Panc1 (cell line): ENCODE results near the gene PATE4. TPM values are rescaled to one million over a fixed set of nuclear protein-coding genes. Genes with fewer than 3 reads are reported as not detected.

Source experiments
- ATAC-seq: fragments of 200-7000 bp; cut with Tn5 transposase; 2 replicates; pipeline ENCODE4 v1.9.1; 2020; ENCODE audit warnings: mild to moderate bottlenecking, moderate library complexity
- BruUV-seq: library from RNA; stranded (reverse); fragments of 400-500 nt; replicated peaks from 2 replicates; lab custom pipeline; 2021; lab: Mats Ljungman, UMichigan
- CTCF ChIA-PET: fragments of 300-600 bp; sonication (Branson Sonifier 250); formaldehyde crosslinking; loops from one replicate; lab custom pipeline; 2022; ENCODE audit warnings: antibody characterized with exemption; lab: Charles Lee
- POLR2A ChIA-PET: fragments of 300-600 bp; sonication (Branson Sonifier 250); formaldehyde crosslinking; loops from one replicate; lab custom pipeline; 2022; ENCODE audit warnings: antibody characterized with exemption; lab: Charles Lee
- DNase-seq: peaks from one replicate; pipeline ENCODE4 v3.0.0-alpha.2; 2010; ENCODE audit warnings: low read depth, low spot score
- H3K27ac ChIP-seq: 2 replicates; pipeline ENCODE4 v1.5.1; 2011; ENCODE audit warnings: mild to moderate bottlenecking, low read length, inconsistent platforms
- H3K27me3 ChIP-seq: fragments of 200-500 bp; sonication (Bioruptor generic); 2 replicates; pipeline ENCODE4 v1.6.0; 2014; ENCODE audit warnings: low read length, inconsistent platforms; ENCODE audit not compliant: control insufficient read depth, insufficient read depth
- H3K36me3 ChIP-seq: fragments of 200-500 bp; sonication (Bioruptor generic); 2 replicates; pipeline ENCODE4 v1.5.1; 2014; ENCODE audit warnings: inconsistent platforms, mild to moderate bottlenecking, low read length, moderate library complexity; ENCODE audit not compliant: control insufficient read depth, insufficient read depth
- H3K4me1 ChIP-seq: 2 replicates; pipeline ENCODE4 v1.5.1; 2011; ENCODE audit warnings: inconsistent platforms, mild to moderate bottlenecking, low read length, moderate library complexity; ENCODE audit not compliant: control insufficient read depth, insufficient read depth
- H3K4me3 ChIP-seq, 2 experiments: 2 replicates each; pipeline ENCODE4 v1.5.1; 2011 to 2012; ENCODE audit warnings: low read depth in 2 of 2, low read length in 2 of 2, mild to moderate bottlenecking in 2 of 2, inconsistent platforms in 1 of 2, moderate library complexity in 1 of 2
- H3K9me3 ChIP-seq: fragments of 200-500 bp; sonication (Bioruptor generic); 2 replicates; pipeline ENCODE4 v1.5.1; 2014; ENCODE audit warnings: low read depth, mild to moderate bottlenecking, inconsistent platforms, low read length, moderate library complexity; ENCODE audit not compliant: control insufficient read depth, insufficient read depth
- CTCF ChIP-seq: fragments of 450-650 bp; IDR thresholded peaks from 2 replicates; pipeline ENCODE4 v1.5.1; 2017; ENCODE audit warnings: mild to moderate bottlenecking
- POLR2AphosphoS5 ChIP-seq: IDR thresholded peaks from 2 replicates; pipeline ENCODE4 v1.6.1; 2012; ENCODE audit warnings: mild to moderate bottlenecking, low read depth, low read length, moderate library complexity
- REST ChIP-seq, 2 experiments: IDR thresholded peaks; 2 replicates each; pipeline ENCODE4 v1.6.1; 2011 to 2012; ENCODE audit warnings: low read depth in 2 of 2, control low read depth in 1 of 2, low read length in 1 of 2, mild to moderate bottlenecking in 1 of 2, moderate library complexity in 1 of 2; ENCODE audit not compliant: insufficient read depth in 1 of 2
- SIN3A ChIP-seq: IDR thresholded peaks from 2 replicates; pipeline ENCODE4 v1.6.1; 2012; ENCODE audit warnings: low read depth, mild to moderate bottlenecking, low read length, moderate library complexity, borderline replicate concordance; ENCODE audit not compliant: insufficient read depth
- TCF7L2 ChIP-seq: IDR thresholded peaks from 2 replicates; pipeline ENCODE4 v1.6.1; 2011; ENCODE audit warnings: mild to moderate bottlenecking, low read depth, low read length, inconsistent platforms
- in situ Hi-C: cut with HindIII; loops from 2 replicates; pipeline ENCODE4 v1.10.0; 2016; ENCODE audit warnings: low sequenced_read_pairs, low pct_unique_long_range_greater_than_20kb
- intact Hi-C: fragments of 100-400 bp; cut with micrococcal nuclease; formaldehyde crosslinking; loops from one replicate; pipeline ENCODE4 v1.10.0; 2022; ENCODE audit not compliant: unreplicated experiment
- total RNA-seq: library from RNA; stranded (reverse); gene quantifications from one replicate; pipeline ENCODE4 v1.2.1, GENCODE V29; 2021; ENCODE audit not compliant: unreplicated experiment

PATE4 gene
- total RNA-seq, 1 experiment from 2014 or later = not detected

- H3K4me1 ChIP-seq = no peaks in the 10 kb centered on the region
- H3K27me3 ChIP-seq = no peaks in the 10 kb centered on the region
- no peak for DNase-seq
- no TSS peak for BruUV-seq
- H3K27ac ChIP-seq = no peak overlapping the region
- H3K36me3 ChIP-seq = no peaks in the 10 kb centered on the region
- no peak for ATAC-seq
- TF ChIP-seq POLR2AphosphoS5 (no peak), CTCF (peak; percentile 21; the same call in 1 of the 2 replicates)
- ChIA-PET POLR2A (no interaction called here), CTCF (no interaction called here)
- H3K4me3 ChIP-seq = no peak overlapping the region
- intact Hi-C loops (no loop called here), in situ Hi-C loops (no loop called here)
- H3K9me3 ChIP-seq = peaks cover 15% of the 10 kb centered on the region; the same call in 1 of the 2 replicates
Measured at GRCh38 chr11:125869521-125869920, 36.4 kb downstream of the PATE4 start.

GRCh38 chr11:125871391-125872137 lies 38.4 kb downstream of the PATE4 start:
- intact Hi-C loops (loop anchor here (5.0 kb wide), 1 partner anchor 244 kb away; the partner anchor contains the start of gene CHEK1), in situ Hi-C loops (no loop called here)
- no TSS peak for BruUV-seq
- no peak for TF ChIP-seq POLR2AphosphoS5
- peak; percentile 71 for TF ChIP-seq CTCF
- Histone ChIP-seq H3K27ac (no peak overlapping the region), H3K4me1 (no peaks in the 10 kb centered on the region), H3K36me3 (no peaks in the 10 kb centered on the region), H3K9me3 (peaks cover 15% of the 10 kb centered on the region; the same call in 1 of the 2 replicates), H3K4me3 (no peak overlapping the region), H3K27me3 (no peaks in the 10 kb centered on the region)
- DNase-seq (no peak), ATAC-seq (0 out of 2 replicates have a peak, but pooled peaks have one; percentile 46)
- CTCF ChIA-PET = no interaction called here
- POLR2A ChIA-PET = no interaction called here

GRCh38 chr11:125872138-125872491 lies 39.0 kb downstream of the PATE4 start:
- in situ Hi-C loops = no loop called here
- BruUV-seq = no TSS peak
- POLR2A ChIA-PET = no interaction called here
- DNase-seq = no peak
- Histone ChIP-seq H3K4me1 (no peaks in the 10 kb centered on the region), H3K36me3 (no peaks in the 10 kb centered on the region), H3K27ac (no peak overlapping the region), H3K9me3 (peaks cover 15% of the 10 kb centered on the region; the same call in 1 of the 2 replicates), H3K4me3 (no peak overlapping the region), H3K27me3 (no peaks in the 10 kb centered on the region)
- CTCF ChIA-PET = no interaction called here
- TF ChIP-seq REST (IDR thresholded peaks at IDR 0.05; ENCODE audit: insufficient read depth in 1 of 2, low read depth in 2 of 2, low read length in 1 of 2) (no peak), CTCF (no peak), TCF7L2 (no peak), SIN3A (no peak), POLR2AphosphoS5 (no peak)
- ATAC-seq = no peak
- intact Hi-C loops = loop anchor here (5.0 kb wide), 1 partner anchor 245 kb away; the partner anchor contains the start of gene CHEK1
